ENCODE measurements around the gene TPP1. TPM values are rescaled to one million over a fixed set of nuclear protein-coding genes. Genes with fewer than 3 reads are reported as not detected.

The TPP1 gene
- total RNA-seq, 1 experiment from 2014 or later, result 21.6 TPM

- Histone ChIP-seq H3K4me1 (ENCODE audit: insufficient read depth, low read length) (no peaks in the 10 kb centered on the region), H3K4me3 (ENCODE audit: low read length) (no peak overlapping the region), H3K27ac (ENCODE audit: low read length) (no peak overlapping the region), H3K9me3 (ENCODE audit: low read length) (no peaks in the 10 kb centered on the region), H4K20me1 (ENCODE audit: low read length) (no peaks in the 10 kb centered on the region), H2AFZ (ENCODE audit: low read length) (no peak overlapping the region), H3K27me3 (ENCODE audit: low read length) (no peaks in the 10 kb centered on the region), H3K9ac (ENCODE audit: low read length) (no peak overlapping the region), H3K36me3 (ENCODE audit: low read depth, low read length) (no peaks in the 10 kb centered on the region), H3K79me2 (ENCODE audit: low read length) (no peaks in the 10 kb centered on the region), H3K4me2 (ENCODE audit: low read length) (no peak overlapping the region), H3F3A (ENCODE audit: low read length, unreplicated experiment) (no peaks in the 10 kb centered on the region), H3K9me2 (replicated peaks; ENCODE audit: low read length) (no peaks in the 10 kb centered on the region)
- DNase-seq (no peak), ATAC-seq (no peak)
- ChIA-PET CTCF (interaction anchor here (0.5 kb wide), 1 partner anchor 41 kb away, joined by 4 read pairs; no protein-coding TSS in a partner anchor), POLR2A (ENCODE audit: unreplicated experiment) (no interaction called here)
- BruUV-seq (replicated peaks), result no TSS peak
- intact Hi-C loops (cut with micrococcal nuclease), result no loop called here
- no peak for TF ChIP-seq CTCF (conservative IDR thresholded peaks at IDR 0.05; ENCODE audit: low read depth, low read length)
- no peak for TF ChIP-seq EZH2phosphoT487 (IDR thresholded peaks at IDR 0.05; ENCODE audit: borderline replicate concordance, low read length)
- TF ChIP-seq EZH2 (IDR thresholded peaks at IDR 0.05; ENCODE audit: low read length, unreplicated experiment), result no peak
Observed at GRCh38 chr11:6631361-6631890, 12.2 kb upstream of the TPP1 start.

GRCh38 chr11:6630632-6631291, 11.5 kb upstream of the TPP1 start:
- no peaks in the 10 kb centered on the region for H3K79me2 ChIP-seq (ENCODE audit: low read length)
- no peaks in the 10 kb centered on the region for H3K4me1 ChIP-seq (ENCODE audit: insufficient read depth, low read length)
- H3K36me3 ChIP-seq (ENCODE audit: low read depth, low read length), result no peaks in the 10 kb centered on the region
- ATAC-seq (no peak), DNase-seq (no peak)
- H2AFZ ChIP-seq (ENCODE audit: low read length), result no peak overlapping the region
- intact Hi-C loops (cut with micrococcal nuclease), result no loop called here
- TF ChIP-seq EZH2phosphoT487 (IDR thresholded peaks at IDR 0.05; ENCODE audit: borderline replicate concordance, low read length), result no peak
- TF ChIP-seq EZH2 (IDR thresholded peaks at IDR 0.05; ENCODE audit: low read length, unreplicated experiment), result no peak
- TF ChIP-seq CTCF (conservative IDR thresholded peaks at IDR 0.05; ENCODE audit: low read depth, low read length), result no peak
- no TSS peak for BruUV-seq (replicated peaks)
- H3K4me2 ChIP-seq (ENCODE audit: low read length), result no peak overlapping the region
- H3K9me2 ChIP-seq (replicated peaks; ENCODE audit: low read length), result no peaks in the 10 kb centered on the region
- no peaks in the 10 kb centered on the region for H3F3A ChIP-seq (ENCODE audit: low read length, unreplicated experiment)
- H3K27ac ChIP-seq (ENCODE audit: low read length), result no peak overlapping the region
- no peaks in the 10 kb centered on the region for H3K27me3 ChIP-seq (ENCODE audit: low read length)
- no peaks in the 10 kb centered on the region for H4K20me1 ChIP-seq (ENCODE audit: low read length)
- H3K9ac ChIP-seq (ENCODE audit: low read length), result no peak overlapping the region
- no peak overlapping the region for H3K4me3 ChIP-seq (ENCODE audit: low read length)
- ChIA-PET CTCF (no interaction called here), POLR2A (ENCODE audit: unreplicated experiment) (no interaction called here)
- H3K9me3 ChIP-seq (ENCODE audit: low read length), result no peaks in the 10 kb centered on the region

DNA sequence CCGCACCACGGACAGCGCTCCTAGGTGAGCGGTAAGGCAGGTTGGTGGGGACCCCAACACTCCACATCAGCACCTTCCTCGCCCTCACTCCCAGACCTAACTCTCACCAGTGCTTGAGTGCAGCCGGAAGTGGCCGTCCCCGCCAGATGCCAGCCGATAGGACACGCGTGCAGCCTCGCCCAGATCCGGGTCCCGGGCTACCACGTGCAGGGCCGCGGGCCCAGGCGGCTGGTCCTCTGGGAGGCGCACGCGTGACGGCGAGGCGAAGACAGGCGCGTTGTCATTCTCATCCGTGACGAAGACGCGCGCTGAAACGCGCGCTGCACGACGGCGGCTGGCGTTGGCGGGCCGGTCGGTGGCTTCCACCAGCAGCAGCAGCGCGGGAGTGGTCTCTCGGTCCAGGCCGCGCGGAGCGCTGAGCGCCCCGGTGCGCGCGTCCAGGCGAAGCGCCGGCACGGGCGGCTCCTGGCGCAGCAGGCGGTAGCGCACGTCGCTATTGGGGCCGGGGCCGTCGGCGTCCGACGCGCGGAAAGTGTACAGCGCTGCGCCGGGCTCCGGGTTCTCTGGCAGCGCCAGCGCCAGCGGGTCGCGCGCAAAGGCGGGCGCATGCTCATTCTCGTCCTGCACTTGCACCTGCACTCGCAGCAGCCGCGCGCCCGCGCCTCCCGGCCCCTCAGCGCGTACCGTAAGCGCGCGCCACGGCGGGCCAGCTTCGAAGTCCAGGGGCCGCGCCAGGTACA, 10.8 kb upstream of the TPP1 start:
- CTCF ChIA-PET, result no interaction called here
- Histone ChIP-seq H3K9me3 (ENCODE audit: low read length) (no peaks in the 10 kb centered on the region), H3K9ac (ENCODE audit: low read length) (no peak overlapping the region), H3K36me3 (ENCODE audit: low read depth, low read length) (no peaks in the 10 kb centered on the region), H3K27ac (ENCODE audit: low read length) (no peak overlapping the region), H4K20me1 (ENCODE audit: low read length) (no peaks in the 10 kb centered on the region), H3K4me2 (ENCODE audit: low read length) (no peak overlapping the region), H3K79me2 (ENCODE audit: low read length) (no peaks in the 10 kb centered on the region), H3K27me3 (ENCODE audit: low read length) (no peaks in the 10 kb centered on the region), H3K9me2 (replicated peaks; ENCODE audit: low read length) (no peaks in the 10 kb centered on the region), H3K4me1 (ENCODE audit: insufficient read depth, low read length) (no peaks in the 10 kb centered on the region), H3K4me3 (ENCODE audit: low read length) (no peak overlapping the region), H2AFZ (ENCODE audit: low read length) (no peak overlapping the region), H3F3A (ENCODE audit: low read length, unreplicated experiment) (no peaks in the 10 kb centered on the region)
- POLR2A ChIA-PET (ENCODE audit: unreplicated experiment), result no interaction called here
- TF ChIP-seq CTCF (conservative IDR thresholded peaks at IDR 0.05; ENCODE audit: low read depth, low read length) (no peak), EZH2phosphoT487 (IDR thresholded peaks at IDR 0.05; ENCODE audit: borderline replicate concordance, low read length) (no peak), EZH2 (IDR thresholded peaks at IDR 0.05; ENCODE audit: low read length, unreplicated experiment) (no peak)
- DNase-seq, result no peak
- no TSS peak for BruUV-seq (replicated peaks)
- ATAC-seq, result no peak
- intact Hi-C loops (cut with micrococcal nuclease), result no loop called here

Measured in PC-3 (cell line).